Adrenal gland (tissue), 5 donors: ENCODE results near the gene FZR1.

Experiments
- CTCF ChIP-seq, 6 experiments: fragments of 450-650 bp in 4 of 6; fragments of 200-600 bp in 2 of 6; sonication (generic) in 1 of 6; IDR thresholded peaks; 1 replicate in 5 of 6; 2 replicates in 1 of 6; pipeline versions ENCODE4 v1.5.1 to v1.8.0; 2016 to 2021; ENCODE audit warnings: antibody characterized with exemption in 6 of 6, mild to moderate bottlenecking in 2 of 6, moderate library complexity in 1 of 6
- POLR2A ChIP-seq, 2 donors: fragments of 450-650 bp; IDR thresholded peaks; one replicate each; pipeline ENCODE4 v1.6.1; 2017; ENCODE audit warnings: antibody characterized with exemption in 2 of 2, mild to moderate bottlenecking in 2 of 2, moderate library complexity in 1 of 2
- donor health status: DM: no; HTN: no; CAD: no.

GRCh38 chr19:3536429-3537100 is 30.5 kb downstream of the FZR1 start:
- TF ChIP-seq CTCF (IDR thresholded peaks at IDR 0.05) (no peak), POLR2A (IDR thresholded peaks at IDR 0.05) (peak in 1 of 2 donors; percentile 61)
